A549 treated with AZD2906 at 1 μM for 4 hours (cell line): ENCODE data around the gene MTCH2. TPM values are rescaled to one million over a fixed set of nuclear protein-coding genes. Genes with fewer than 3 reads are reported as not detected.

Experiments used
- total RNA-seq: library from RNA; stranded (reverse); fragments of 200-300 nt; extraction: Qiagen RNA extraction; gene quantifications from 5 replicates; pipeline ENCODE4 v1.2.3, GENCODE V29; 2022

The MTCH2 gene
- 123 to 153 TPM (median 136 TPM) in 5 replicates for total RNA-seq

DNA sequence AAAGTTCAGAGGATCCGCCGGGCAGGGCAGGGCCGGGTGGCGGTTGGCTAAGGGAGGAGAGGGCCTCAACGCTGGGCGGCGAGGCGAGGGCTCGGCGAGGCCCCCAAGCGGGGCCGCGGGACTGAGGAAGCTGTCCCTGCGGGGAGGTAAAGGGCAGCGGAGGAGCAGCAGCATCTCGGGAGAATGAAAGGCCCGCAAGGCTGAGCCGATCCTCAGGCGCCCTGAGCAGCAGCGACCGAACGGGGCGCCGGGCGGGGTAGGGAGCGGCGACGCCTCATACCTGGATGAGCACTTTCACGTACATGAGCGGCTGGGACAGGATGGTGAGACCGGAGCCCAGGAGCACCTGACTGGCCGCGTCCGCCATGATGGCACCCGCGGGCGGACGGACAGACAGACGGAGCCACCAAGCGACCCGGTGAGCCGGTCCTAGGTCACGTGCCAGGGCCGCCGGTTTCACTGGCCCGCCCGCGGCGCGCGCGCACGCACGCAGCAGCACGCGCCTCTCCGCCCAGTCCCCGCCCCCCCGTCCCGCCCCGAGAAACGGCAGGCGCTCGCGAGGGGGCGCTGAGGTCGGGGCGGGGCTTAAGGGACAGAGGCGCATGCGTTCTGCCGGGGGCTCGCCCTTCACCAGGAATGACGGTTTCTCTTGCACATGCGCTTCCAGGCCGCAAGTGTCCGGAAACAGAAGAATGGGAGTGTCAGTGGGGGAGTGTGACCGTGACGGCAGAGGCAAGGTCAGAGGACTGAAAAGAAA, at the start of gene MTCH2:
Gene MTCH2 (minus strand): TSS at position 461 of the 757 bp plus-strand sequence. CDS start 94 bp downstream, at position 367.

DNA sequence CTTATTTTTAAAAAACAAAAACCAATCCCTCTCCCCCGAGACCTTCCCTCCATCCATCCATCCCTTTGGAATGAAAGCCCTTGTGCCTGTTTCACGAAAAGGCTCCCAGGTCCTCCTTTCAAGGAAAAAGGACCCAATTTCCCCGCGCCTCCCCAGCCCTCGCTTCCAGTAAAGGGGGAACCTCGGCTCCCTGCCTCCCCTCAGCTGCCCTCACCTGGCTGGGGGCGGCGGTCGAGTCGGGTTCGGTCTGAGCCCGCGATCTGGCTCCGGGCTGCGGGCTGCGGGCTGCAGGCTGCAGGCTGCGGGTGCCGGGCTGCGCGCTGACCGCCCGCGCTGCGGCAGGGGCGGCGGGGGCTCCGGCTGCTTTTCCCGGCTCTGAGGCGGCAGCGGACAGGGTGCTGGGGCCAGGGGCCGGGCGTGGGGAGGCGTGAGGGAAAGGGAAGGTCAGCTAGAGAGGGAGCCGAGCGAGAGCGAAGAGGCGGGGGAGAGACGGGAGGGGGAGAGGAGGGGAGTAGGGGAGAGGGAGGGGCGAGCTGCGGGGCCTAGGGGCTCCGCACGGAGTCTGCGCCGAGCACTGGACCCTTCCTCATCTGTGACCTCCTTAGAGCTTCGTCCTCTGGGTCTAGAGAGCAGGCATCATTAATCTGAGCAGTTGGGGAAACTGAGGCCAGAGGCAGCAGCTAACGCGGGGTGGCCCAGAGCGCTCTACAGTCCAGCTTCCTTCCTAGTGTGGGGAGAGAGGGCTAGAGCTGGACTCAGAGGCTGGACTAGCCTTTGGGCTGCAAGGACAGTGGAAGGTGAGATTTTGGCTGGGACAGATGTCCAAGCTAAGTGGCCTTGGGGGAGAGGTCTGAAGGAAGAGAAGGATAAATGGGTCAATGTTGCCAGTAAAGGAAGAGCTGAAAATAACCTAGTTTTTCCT, 48.2 kb downstream of the MTCH2 start, which contains the start of gene C1QTNF4:
Gene C1QTNF4 (minus strand): TSS at position 478 of the 922 bp plus-strand sequence. CDS start 3,601 bp downstream, outside the sequence.

DNA sequence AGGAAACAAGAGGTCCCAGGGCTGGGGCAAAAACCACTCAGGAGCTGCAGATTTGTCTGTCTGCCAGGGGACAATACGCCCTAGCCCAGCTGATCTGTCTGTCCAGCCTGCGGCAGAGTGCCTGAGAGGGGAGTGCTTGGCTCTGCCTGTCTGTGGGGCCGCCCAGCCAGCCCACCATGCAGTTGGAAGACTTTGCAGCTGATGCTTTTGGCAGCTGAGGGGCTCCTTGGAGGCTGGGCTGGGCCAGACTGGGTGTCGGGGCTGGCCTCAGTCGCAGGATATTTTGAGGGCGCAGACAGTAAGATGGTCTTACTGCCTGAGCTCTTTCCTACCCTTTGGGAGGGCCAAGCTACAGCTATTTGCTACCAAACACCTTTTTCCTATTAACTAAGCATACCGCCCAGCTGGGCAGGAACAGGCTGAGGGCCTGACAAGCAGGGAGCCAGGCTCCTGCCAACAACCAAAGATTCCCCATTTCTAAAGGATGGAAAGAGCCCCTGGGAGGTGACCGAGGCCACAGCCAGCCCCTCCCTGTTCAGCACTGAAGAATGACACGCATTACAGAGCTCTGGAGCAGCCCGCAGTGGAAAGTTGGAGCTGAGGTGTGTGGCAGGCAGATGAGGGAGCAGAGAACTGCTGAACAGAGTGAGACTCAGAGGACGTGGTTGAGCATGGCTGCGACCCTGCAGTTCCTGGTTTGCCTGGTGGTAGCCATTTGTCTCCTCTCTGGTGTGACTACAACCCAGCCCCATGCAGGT, 56.1 kb downstream of the MTCH2 start, which contains the start of gene FAM180B:
Gene FAM180B (plus strand): TSS at position 581 of the 758 bp plus-strand sequence. CDS start 91 bp downstream, at position 672.

GRCh38 chr11:47578524-47579494, 63.5 kb downstream of the MTCH2 start, which contains the start of the genes KBTBD4 and NDUFS3:
KBTBD4 (minus strand) TSS chr11:47578970; CDS start chr11:47578951, 19 bp downstream.
NDUFS3 (plus strand) TSS chr11:47579074; CDS start chr11:47579092, 18 bp downstream.

Other genes starting within 250 kb of the MTCH2 start
- 49.1 to 60.5 TPM (median 54.0 TPM) in 5 replicates for gene SLC39A13, start 234.0 kb downstream of the MTCH2 start, total RNA-seq
- gene PSMC3, start 216.1 kb downstream of the MTCH2 start, total RNA-seq: 184 to 254 TPM (median 192 TPM) in 5 replicates
- gene RAPSN, start 193.4 kb downstream of the MTCH2 start, total RNA-seq: 0.03 to 0.33 TPM (median 0.12 TPM) in 5 replicates
- 41.9 to 48.7 TPM (median 45.3 TPM) in 5 replicates for gene CELF1, start 89.4 kb downstream of the MTCH2 start, total RNA-seq
- 57.7 to 79.7 TPM (median 75.1 TPM) in 5 replicates for gene PTPMT1, start 77.0 kb downstream of the MTCH2 start, total RNA-seq
- 18.0 to 19.8 TPM (median 18.7 TPM) in 5 replicates for gene KBTBD4, start 63.6 kb downstream of the MTCH2 start, total RNA-seq
- 98.9 to 137 TPM (median 133 TPM) in 5 replicates for gene NDUFS3, start 63.5 kb downstream of the MTCH2 start, total RNA-seq
- 0.05 to 0.07 TPM in 2 of 5 replicates, not detected in the others for gene FAM180B, start 55.9 kb downstream of the MTCH2 start, total RNA-seq
- gene C1QTNF4, start 48.1 kb downstream of the MTCH2 start, total RNA-seq: 0.06 to 0.16 TPM (median 0.09 TPM) in 3 of 5 replicates, not detected in the others
- 0.80 to 1.4 TPM (median 1.0 TPM) in 5 replicates for gene AGBL2, start 72.8 kb upstream of the MTCH2 start, total RNA-seq
- gene FNBP4, start 124.8 kb upstream of the MTCH2 start, total RNA-seq: 42.7 to 57.9 TPM (median 46.9 TPM) in 5 replicates
- 25.1 to 33.2 TPM (median 28.4 TPM) in 5 replicates for gene NUP160, start 205.8 kb upstream of the MTCH2 start, total RNA-seq